HEK293 (cell line): ENCODE data around the gene MPDU1.

Source experiments
- CTCF ChIA-PET: fragments of 350-600 bp; formaldehyde crosslinking; extraction: SDS; loops from one replicate; lab custom pipeline; 2021; ENCODE audit warnings: antibody characterized with exemption; lab: Yijun Ruan, JAX
- POLR2A ChIA-PET: fragments of 300-600 bp; formaldehyde crosslinking; extraction: SDS; loops from one replicate; lab custom pipeline; 2020; ENCODE audit warnings: antibody characterized with exemption, inconsistent platforms; lab: Yijun Ruan, JAX
- H3K27ac ChIP-seq: fragments of 200-500 bp; sonication (Bioruptor generic); 2 replicates; pipeline ENCODE4 v1.5.1; 2014; ENCODE audit warnings: low read depth, low read length, control low read depth, inconsistent platforms; ENCODE audit errors: extremely low read depth
- H3K36me3 ChIP-seq, 2 experiments: fragments of 200-500 bp in 1 of 2; sonication (Bioruptor generic) in 1 of 2; 1 replicate in 1 of 2; 2 replicates in 1 of 2; pipeline ENCODE4 v1.5.1; 2014 to 2017; ENCODE audit warnings: inconsistent platforms in 2 of 2, low read length in 2 of 2; ENCODE audit not compliant: control insufficient read depth in 2 of 2, insufficient read depth in 1 of 2
- H3K4me1 ChIP-seq: fragments of 200-500 bp; sonication (Bioruptor generic); 2 replicates; pipeline ENCODE4 v1.5.1; 2014; ENCODE audit warnings: mild to moderate bottlenecking, low read length, inconsistent platforms; ENCODE audit not compliant: control insufficient read depth, insufficient read depth
- H3K4me3 ChIP-seq: 2 replicates; pipeline ENCODE4 v1.5.1; 2011; ENCODE audit warnings: low read depth, mild to moderate bottlenecking, control low read depth, low read length, moderate library complexity
- H3K9me3 ChIP-seq: fragments of 200-500 bp; sonication (Bioruptor generic); 2 replicates; pipeline ENCODE4 v1.5.1; 2014; ENCODE audit warnings: low read depth, low read length, inconsistent platforms; ENCODE audit not compliant: control insufficient read depth, insufficient read depth
- BCL11B ChIP-seq: fragments of 450-650 bp; formaldehyde crosslinking; IDR thresholded peaks from 2 replicates; pipeline ENCODE4 v1.5.1; 2016; ENCODE audit warnings: low read depth, missing biosample characterization, missing genetic modification characterization
- PRDM1 ChIP-seq: fragments of 450-650 bp; formaldehyde crosslinking; IDR thresholded peaks from 2 replicates; pipeline ENCODE4; 2016; ENCODE audit warnings: missing biosample characterization, missing genetic modification characterization
- REPIN1 ChIP-seq: fragments of 450-650 bp; formaldehyde crosslinking; IDR thresholded peaks from 2 replicates; pipeline ENCODE4 v1.5.1; 2017; ENCODE audit warnings: missing biosample characterization, missing genetic modification characterization, low read depth
- ZBTB17 ChIP-seq: fragments of 450-650 bp; formaldehyde crosslinking; IDR thresholded peaks from 2 replicates; pipeline ENCODE4 v1.5.1; 2016; ENCODE audit warnings: missing biosample characterization, missing genetic modification characterization
- ZNF132 ChIP-seq: fragments of 450-650 bp; formaldehyde crosslinking; IDR thresholded peaks from 2 replicates; pipeline ENCODE4 v1.5.1; 2017; ENCODE audit warnings: missing biosample characterization, missing genetic modification characterization, borderline replicate concordance
- ZNF155 ChIP-seq: fragments of 450-650 bp; formaldehyde crosslinking; IDR thresholded peaks from 2 replicates; pipeline ENCODE4 v1.5.1; 2016; ENCODE audit warnings: missing biosample characterization, missing genetic modification characterization
- ZNF157 ChIP-seq: fragments of 450-650 bp; formaldehyde crosslinking; IDR thresholded peaks from 2 replicates; pipeline ENCODE4 v1.5.1; 2016; ENCODE audit warnings: missing biosample characterization, missing genetic modification characterization
- ZNF175 ChIP-seq: fragments of 450-650 bp; formaldehyde crosslinking; IDR thresholded peaks from 2 replicates; pipeline ENCODE4 v1.5.1; 2016; ENCODE audit warnings: missing biosample characterization, missing genetic modification characterization
- ZNF221 ChIP-seq: fragments of 450-650 bp; formaldehyde crosslinking; IDR thresholded peaks from 2 replicates; pipeline ENCODE4 v1.5.1; 2017; ENCODE audit warnings: missing biosample characterization, missing genetic modification characterization, borderline replicate concordance
- ZNF341 ChIP-seq: fragments of 450-650 bp; formaldehyde crosslinking; IDR thresholded peaks from 2 replicates; pipeline ENCODE4; 2016; ENCODE audit warnings: low read depth, missing biosample characterization, missing genetic modification characterization
- ZNF510 ChIP-seq: fragments of 450-650 bp; formaldehyde crosslinking; IDR thresholded peaks from 2 replicates; pipeline ENCODE4 v1.5.1; 2018; ENCODE audit warnings: mild to moderate bottlenecking, missing genetic modification characterization, missing biosample characterization; ENCODE audit not compliant: insufficient replicate concordance
- ZNF561 ChIP-seq: fragments of 450-650 bp; IDR thresholded peaks from 2 replicates; pipeline ENCODE4 v1.5.1; 2018; ENCODE audit warnings: missing biosample characterization, missing genetic modification characterization, borderline replicate concordance
- ZNF623 ChIP-seq: fragments of 450-650 bp; formaldehyde crosslinking; IDR thresholded peaks from 2 replicates; pipeline ENCODE4 v1.5.1; 2016; ENCODE audit warnings: missing biosample characterization, missing genetic modification characterization
- ZNF670 ChIP-seq: fragments of 450-650 bp; formaldehyde crosslinking; IDR thresholded peaks from 2 replicates; pipeline ENCODE4 v1.5.1; 2016; ENCODE audit warnings: missing biosample characterization, missing genetic modification characterization, low read depth
- ZNF777 ChIP-seq: fragments of 450-650 bp; formaldehyde crosslinking; IDR thresholded peaks from 2 replicates; pipeline ENCODE4 v1.5.1; 2017; ENCODE audit warnings: missing biosample characterization, missing genetic modification characterization, borderline replicate concordance
- TF ChIP-seq, protein P1 (sequence below): fragments of 450-650 bp; formaldehyde crosslinking; IDR thresholded peaks from 2 replicates; pipeline ENCODE4 v1.5.1; 2016; ENCODE audit warnings: missing biosample characterization, missing genetic modification characterization
- TF ChIP-seq, protein P2 (sequence below): fragments of 450-650 bp; formaldehyde crosslinking; conservative IDR thresholded peaks from 2 replicates; pipeline ENCODE4 v1.5.1; 2016; ENCODE audit warnings: low read depth, missing biosample characterization, missing genetic modification characterization
- TF ChIP-seq, protein P3 (sequence below): fragments of 450-650 bp; formaldehyde crosslinking; IDR thresholded peaks from 2 replicates; pipeline ENCODE4 v1.5.1; 2016; ENCODE audit warnings: missing biosample characterization, missing genetic modification characterization, low read depth
- TF ChIP-seq, protein P4 (sequence below): fragments of 450-650 bp; formaldehyde crosslinking; IDR thresholded peaks from 2 replicates; pipeline ENCODE4 v1.5.1; 2016; ENCODE audit warnings: missing biosample characterization, missing genetic modification characterization
- TF ChIP-seq, protein P5 (sequence below): fragments of 450-650 bp; formaldehyde crosslinking; IDR thresholded peaks from 2 replicates; pipeline ENCODE4 v1.5.1; 2016; ENCODE audit warnings: missing biosample characterization, missing genetic modification characterization

MPDU1 gene

DNA sequence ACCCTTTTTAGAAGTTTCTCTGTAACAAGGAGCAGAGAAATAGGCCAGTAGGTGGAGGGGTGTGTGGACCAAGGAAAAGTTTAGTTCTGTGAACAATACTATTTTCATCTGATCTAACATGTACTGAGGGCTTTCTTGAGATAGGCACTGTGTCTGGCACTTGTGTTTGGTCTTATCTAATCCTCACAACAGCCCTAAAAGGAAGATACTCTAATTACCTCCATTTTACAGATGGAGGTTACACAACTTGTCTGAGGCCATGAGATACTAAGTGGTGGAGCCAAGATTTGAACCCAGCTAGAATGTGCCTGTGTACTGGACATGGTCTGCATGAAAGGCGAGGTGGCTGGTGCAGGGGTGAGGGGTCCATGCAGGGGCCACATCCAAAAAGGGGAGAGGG is 30.3 kb upstream of the MPDU1 start (continued):
- TF ChIP-seq ZNF157 (tag by site-specific recombination) (no peak), ZNF175 (tag by site-specific recombination) (no peak), ZNF623 (tag by site-specific recombination) (no peak), REPIN1 (tag by site-specific recombination) (no peak), ZNF777 (tag by site-specific recombination) (no peak), ZNF510 (no peak)
- TF ChIP-seq, protein P1, sequence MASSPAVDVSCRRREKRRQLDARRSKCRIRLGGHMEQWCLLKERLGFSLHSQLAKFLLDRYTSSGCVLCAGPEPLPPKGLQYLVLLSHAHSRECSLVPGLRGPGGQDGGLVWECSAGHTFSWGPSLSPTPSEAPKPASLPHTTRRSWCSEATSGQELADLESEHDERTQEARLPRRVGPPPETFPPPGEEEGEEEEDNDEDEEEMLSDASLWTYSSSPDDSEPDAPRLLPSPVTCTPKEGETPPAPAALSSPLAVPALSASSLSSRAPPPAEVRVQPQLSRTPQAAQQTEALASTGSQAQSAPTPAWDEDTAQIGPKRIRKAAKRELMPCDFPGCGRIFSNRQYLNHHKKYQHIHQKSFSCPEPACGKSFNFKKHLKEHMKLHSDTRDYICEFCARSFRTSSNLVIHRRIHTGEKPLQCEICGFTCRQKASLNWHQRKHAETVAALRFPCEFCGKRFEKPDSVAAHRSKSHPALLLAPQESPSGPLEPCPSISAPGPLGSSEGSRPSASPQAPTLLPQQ, result no peak
- TF ChIP-seq, protein P2, sequence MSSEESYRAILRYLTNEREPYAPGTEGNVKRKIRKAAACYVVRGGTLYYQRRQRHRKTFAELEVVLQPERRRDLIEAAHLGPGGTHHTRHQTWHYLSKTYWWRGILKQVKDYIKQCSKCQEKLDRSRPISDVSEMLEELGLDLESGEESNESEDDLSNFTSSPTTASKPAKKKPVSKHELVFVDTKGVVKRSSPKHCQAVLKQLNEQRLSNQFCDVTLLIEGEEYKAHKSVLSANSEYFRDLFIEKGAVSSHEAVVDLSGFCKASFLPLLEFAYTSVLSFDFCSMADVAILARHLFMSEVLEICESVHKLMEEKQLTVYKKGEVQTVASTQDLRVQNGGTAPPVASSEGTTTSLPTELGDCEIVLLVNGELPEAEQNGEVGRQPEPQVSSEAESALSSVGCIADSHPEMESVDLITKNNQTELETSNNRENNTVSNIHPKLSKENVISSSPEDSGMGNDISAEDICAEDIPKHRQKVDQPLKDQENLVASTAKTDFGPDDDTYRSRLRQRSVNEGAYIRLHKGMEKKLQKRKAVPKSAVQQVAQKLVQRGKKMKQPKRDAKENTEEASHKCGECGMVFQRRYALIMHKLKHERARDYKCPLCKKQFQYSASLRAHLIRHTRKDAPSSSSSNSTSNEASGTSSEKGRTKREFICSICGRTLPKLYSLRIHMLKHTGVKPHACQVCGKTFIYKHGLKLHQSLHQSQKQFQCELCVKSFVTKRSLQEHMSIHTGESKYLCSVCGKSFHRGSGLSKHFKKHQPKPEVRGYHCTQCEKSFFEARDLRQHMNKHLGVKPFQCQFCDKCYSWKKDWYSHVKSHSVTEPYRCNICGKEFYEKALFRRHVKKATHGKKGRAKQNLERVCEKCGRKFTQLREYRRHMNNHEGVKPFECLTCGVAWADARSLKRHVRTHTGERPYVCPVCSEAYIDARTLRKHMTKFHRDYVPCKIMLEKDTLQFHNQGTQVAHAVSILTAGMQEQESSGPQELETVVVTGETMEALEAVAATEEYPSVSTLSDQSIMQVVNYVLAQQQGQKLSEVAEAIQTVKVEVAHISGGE (tag by site-specific recombination), result no peak
- TF ChIP-seq, all 188 proteins: peak for 0

DNA sequence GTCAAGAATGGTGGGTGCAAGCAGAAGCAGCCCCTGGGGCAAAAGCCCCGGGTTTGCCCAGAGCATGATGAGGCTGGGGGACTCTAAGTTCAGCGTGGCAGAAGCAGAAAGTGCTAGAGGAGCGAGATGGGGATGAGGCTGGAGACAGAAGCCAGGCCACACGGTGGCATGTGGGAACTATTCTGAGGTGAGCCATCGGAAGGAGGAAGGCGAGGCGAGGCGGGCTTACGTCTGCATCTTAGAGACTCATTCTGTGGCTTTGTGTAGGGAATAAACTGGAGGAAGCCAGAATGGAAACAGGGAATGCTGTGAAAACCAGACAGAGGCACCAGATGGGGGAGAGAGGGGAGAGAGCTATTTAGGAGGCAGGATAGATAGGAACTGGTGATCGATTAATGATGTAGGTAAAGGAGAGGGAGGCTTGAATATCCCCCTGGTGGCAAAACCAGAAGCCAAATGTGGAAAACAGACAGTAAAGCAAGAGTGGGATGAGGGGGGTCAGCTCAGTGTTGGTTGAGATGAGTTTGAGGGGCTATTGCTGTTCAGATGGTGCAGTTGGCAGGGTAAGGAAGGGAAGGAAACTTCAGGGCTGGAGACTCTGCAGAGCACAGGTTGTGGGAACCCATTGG is 28.2 kb upstream of the MPDU1 start:
- TF ChIP-seq ZNF341 (tag by site-specific recombination) (no peak), BCL11B (tag by site-specific recombination) (no peak), ZBTB17 (tag by site-specific recombination) (peak; percentile 34)

DNA sequence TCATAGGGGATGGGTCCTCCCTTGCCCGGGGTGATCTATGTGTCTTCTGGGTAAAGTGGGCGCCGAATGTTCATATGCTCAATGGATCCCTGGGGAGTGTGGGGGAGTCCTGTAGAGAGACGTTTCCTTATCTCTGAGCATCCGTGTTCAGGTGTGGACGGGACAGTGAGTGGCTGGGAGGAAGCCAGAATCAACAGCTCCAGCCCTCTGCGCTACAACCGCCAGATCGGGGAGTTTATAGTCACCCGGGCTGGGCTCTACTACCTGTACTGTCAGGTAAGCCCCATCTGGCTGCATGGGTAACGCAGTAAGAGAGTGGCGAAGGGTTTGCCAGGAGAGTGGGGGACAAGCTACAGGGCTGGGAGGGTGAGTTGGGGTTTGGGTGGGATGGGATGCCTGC is 27.0 kb upstream of the MPDU1 start:
- H3K4me1 ChIP-seq, result peaks cover 5% of the 10 kb centered on the region
- no peak overlapping the region for H3K4me3 ChIP-seq
- no peak overlapping the region for H3K27ac ChIP-seq
- no peaks in the 10 kb centered on the region for H3K36me3 ChIP-seq
- no peaks in the 10 kb centered on the region for H3K9me3 ChIP-seq
- ChIA-PET POLR2A (interaction anchor here (0.7 kb wide), 1 partner anchor 40 kb away, joined by 3 read pairs; no protein-coding TSS in a partner anchor), CTCF (interaction anchor here (1.2 to 1.7 kb wide), 2 partner anchors 39 to 42 kb away, joined by 3 to 8 read pairs; no protein-coding TSS in a partner anchor)
- TF ChIP-seq PRDM1 (tag by site-specific recombination) (no peak), ZNF155 (tag by site-specific recombination) (no peak), ZNF132 (tag by site-specific recombination) (no peak), ZNF221 (no peak), ZNF561 (no peak), ZNF670 (tag by site-specific recombination) (no peak)
- TF ChIP-seq, protein P3, sequence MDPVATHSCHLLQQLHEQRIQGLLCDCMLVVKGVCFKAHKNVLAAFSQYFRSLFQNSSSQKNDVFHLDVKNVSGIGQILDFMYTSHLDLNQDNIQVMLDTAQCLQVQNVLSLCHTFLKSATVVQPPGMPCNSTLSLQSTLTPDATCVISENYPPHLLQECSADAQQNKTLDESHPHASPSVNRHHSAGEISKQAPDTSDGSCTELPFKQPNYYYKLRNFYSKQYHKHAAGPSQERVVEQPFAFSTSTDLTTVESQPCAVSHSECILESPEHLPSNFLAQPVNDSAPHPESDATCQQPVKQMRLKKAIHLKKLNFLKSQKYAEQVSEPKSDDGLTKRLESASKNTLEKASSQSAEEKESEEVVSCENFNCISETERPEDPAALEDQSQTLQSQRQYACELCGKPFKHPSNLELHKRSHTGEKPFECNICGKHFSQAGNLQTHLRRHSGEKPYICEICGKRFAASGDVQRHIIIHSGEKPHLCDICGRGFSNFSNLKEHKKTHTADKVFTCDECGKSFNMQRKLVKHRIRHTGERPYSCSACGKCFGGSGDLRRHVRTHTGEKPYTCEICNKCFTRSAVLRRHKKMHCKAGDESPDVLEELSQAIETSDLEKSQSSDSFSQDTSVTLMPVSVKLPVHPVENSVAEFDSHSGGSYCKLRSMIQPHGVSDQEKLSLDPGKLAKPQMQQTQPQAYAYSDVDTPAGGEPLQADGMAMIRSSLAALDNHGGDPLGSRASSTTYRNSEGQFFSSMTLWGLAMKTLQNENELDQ (tag by site-specific recombination), result no peak
- TF ChIP-seq, protein P4, sequence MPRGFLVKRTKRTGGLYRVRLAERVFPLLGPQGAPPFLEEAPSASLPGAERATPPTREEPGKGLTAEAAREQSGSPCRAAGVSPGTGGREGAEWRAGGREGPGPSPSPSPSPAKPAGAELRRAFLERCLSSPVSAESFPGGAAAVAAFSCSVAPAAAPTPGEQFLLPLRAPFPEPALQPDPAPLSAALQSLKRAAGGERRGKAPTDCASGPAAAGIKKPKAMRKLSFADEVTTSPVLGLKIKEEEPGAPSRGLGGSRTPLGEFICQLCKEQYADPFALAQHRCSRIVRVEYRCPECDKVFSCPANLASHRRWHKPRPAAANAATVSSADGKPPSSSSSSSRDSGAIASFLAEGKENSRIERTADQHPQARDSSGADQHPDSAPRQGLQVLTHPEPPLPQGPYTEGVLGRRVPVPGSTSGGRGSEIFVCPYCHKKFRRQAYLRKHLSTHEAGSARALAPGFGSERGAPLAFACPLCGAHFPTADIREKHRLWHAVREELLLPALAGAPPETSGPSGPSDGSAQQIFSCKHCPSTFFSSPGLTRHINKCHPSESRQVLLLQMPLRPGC (tag by site-specific recombination), result no peak
- TF ChIP-seq, protein P5, sequence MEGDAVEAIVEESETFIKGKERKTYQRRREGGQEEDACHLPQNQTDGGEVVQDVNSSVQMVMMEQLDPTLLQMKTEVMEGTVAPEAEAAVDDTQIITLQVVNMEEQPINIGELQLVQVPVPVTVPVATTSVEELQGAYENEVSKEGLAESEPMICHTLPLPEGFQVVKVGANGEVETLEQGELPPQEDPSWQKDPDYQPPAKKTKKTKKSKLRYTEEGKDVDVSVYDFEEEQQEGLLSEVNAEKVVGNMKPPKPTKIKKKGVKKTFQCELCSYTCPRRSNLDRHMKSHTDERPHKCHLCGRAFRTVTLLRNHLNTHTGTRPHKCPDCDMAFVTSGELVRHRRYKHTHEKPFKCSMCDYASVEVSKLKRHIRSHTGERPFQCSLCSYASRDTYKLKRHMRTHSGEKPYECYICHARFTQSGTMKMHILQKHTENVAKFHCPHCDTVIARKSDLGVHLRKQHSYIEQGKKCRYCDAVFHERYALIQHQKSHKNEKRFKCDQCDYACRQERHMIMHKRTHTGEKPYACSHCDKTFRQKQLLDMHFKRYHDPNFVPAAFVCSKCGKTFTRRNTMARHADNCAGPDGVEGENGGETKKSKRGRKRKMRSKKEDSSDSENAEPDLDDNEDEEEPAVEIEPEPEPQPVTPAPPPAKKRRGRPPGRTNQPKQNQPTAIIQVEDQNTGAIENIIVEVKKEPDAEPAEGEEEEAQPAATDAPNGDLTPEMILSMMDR (tag by site-specific recombination), result no peak

More for the DNA sequence above, 28.2 kb upstream of the MPDU1 start:
- Histone ChIP-seq H3K36me3 (no peaks in the 10 kb centered on the region), H3K4me3 (no peak overlapping the region), H3K27ac (no peak overlapping the region), H3K9me3 (no peaks in the 10 kb centered on the region), H3K4me1 (peaks cover under 1% of the 10 kb centered on the region)
- CTCF ChIA-PET, result interaction anchor here (0.9 to 1.3 kb wide), 2 partner anchors 40 to 43 kb away, joined by 3 to 5 read pairs; no protein-coding TSS in a partner anchor
- POLR2A ChIA-PET, result interaction anchor here (0.6 to 1.1 kb wide), 4 partner anchors 8 to 296 kb away, joined by 3 to 7 read pairs (median 4); no protein-coding TSS in a partner anchor
